RWPE1 (cell line): ENCODE measurements around the gene GRAP2.
"Not testable (repeated sequence)": the region's sequence is repeated elsewhere in the genome, so short reads cannot be mapped to it uniquely, and the experiment has no call there.

Source experiments
- CTCF ChIA-PET: fragments of 350-600 bp; sonication (Branson Sonifier 250); formaldehyde crosslinking; extraction: SDS; loops from one replicate; lab custom pipeline; 2021; lab: Yijun Ruan, JAX
- POLR2A ChIA-PET: fragments of 400-600 bp; formaldehyde crosslinking; extraction: SDS; loops from one replicate; lab custom pipeline; 2020; ENCODE audit warnings: antibody characterized with exemption; ENCODE audit not compliant: low non-redundant PET; lab: Yijun Ruan, JAX
- DNase-seq: peaks from one replicate; pipeline ENCODE4 v3.0.0; 2012; ENCODE audit warnings: low spot score
- H3K27ac ChIP-seq: fragments of 450-650 bp; 2 replicates; pipeline ENCODE4 v1.5.1; 2017
- TF ChIP-seq, protein P1 (sequence below): fragments of 450-650 bp; conservative IDR thresholded peaks from 2 replicates; pipeline ENCODE4 v1.5.1; 2017; ENCODE audit warnings: low read depth, mild to moderate bottlenecking

The GRAP2 gene

DNA sequence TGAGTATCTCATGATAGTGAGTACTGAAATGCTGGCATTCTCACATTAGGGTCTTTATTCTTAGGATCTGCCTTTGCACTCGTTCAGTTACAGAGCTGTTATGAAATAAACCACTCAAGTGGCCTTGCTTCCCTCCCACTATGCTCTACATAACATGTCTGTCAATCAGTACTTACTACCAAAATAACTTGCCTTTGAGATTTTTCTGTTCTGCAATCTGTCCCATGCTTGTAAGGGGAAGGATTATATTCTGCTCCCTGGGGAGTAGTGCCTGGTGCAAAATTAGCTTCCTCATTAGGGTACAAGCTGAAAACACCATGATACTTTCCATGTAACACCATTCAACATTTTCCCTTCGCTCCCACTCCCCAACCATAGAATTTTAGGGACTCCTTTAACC, 1.9 kb upstream of the GRAP2 start:
- TF ChIP-seq, protein P1, sequence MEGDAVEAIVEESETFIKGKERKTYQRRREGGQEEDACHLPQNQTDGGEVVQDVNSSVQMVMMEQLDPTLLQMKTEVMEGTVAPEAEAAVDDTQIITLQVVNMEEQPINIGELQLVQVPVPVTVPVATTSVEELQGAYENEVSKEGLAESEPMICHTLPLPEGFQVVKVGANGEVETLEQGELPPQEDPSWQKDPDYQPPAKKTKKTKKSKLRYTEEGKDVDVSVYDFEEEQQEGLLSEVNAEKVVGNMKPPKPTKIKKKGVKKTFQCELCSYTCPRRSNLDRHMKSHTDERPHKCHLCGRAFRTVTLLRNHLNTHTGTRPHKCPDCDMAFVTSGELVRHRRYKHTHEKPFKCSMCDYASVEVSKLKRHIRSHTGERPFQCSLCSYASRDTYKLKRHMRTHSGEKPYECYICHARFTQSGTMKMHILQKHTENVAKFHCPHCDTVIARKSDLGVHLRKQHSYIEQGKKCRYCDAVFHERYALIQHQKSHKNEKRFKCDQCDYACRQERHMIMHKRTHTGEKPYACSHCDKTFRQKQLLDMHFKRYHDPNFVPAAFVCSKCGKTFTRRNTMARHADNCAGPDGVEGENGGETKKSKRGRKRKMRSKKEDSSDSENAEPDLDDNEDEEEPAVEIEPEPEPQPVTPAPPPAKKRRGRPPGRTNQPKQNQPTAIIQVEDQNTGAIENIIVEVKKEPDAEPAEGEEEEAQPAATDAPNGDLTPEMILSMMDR: no peak
- POLR2A ChIA-PET: no interaction called here
- no peak for DNase-seq
- H3K27ac ChIP-seq: no peak overlapping the region
- CTCF ChIA-PET: no interaction called here

GRCh38 chr22:39901565-39902146, 772 bp downstream of the GRAP2 start:
- no peak overlapping the region for H3K27ac ChIP-seq
- POLR2A ChIA-PET: no interaction called here
- CTCF ChIA-PET: no interaction called here
- no peak for DNase-seq
- TF ChIP-seq, protein P1: no peak

DNA sequence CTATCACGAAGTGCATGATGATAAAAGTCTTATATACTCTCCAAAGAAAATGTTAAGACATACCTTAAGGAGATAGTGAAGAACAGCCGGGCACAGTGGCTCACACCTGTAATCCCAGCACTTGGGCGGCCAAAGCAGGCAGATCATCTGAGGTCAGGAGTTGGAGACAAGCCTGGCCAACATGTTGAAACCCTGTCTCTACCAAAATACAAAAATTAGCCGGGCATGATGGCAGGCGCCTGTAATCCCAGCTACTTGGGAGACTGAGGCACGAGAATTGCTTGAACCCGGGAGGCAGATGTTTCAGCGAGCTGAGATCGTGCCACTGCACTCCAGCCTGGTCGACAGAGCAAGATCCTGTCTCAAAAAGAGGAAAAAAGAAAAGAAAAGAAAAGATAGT, 3.1 kb downstream of the GRAP2 start:
- DNase-seq, POLR2A ChIA-PET, H3K27ac ChIP-seq: not testable (repeated sequence)
- CTCF ChIA-PET: interaction anchor here (0.6 kb wide), 1 partner anchor 50 kb away, joined by 5 read pairs; no protein-coding TSS in a partner anchor

DNA sequence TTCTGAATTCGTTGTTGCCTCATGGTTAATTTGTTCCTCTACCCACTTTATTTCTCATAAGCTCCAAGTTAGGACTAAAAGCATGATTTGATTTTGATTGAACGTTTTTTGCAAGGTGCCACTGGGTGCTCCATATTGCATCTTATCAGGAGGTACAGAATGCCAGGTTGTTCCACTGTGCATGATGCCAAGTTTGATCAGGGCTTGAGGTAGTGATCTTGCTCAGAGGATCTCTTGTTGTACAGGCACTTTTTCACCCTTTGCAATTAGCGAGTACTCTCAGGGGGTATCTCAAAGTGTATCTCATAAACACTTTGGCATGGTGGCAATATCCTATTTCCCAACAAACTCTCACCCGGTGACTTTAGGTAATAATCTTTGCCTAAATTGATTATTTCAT, 4.0 kb downstream of the GRAP2 start:
- TF ChIP-seq, protein P1: no peak
- ChIA-PET POLR2A (no interaction called here), CTCF (no interaction called here)
- no peak overlapping the region for H3K27ac ChIP-seq
- no peak for DNase-seq

DNA sequence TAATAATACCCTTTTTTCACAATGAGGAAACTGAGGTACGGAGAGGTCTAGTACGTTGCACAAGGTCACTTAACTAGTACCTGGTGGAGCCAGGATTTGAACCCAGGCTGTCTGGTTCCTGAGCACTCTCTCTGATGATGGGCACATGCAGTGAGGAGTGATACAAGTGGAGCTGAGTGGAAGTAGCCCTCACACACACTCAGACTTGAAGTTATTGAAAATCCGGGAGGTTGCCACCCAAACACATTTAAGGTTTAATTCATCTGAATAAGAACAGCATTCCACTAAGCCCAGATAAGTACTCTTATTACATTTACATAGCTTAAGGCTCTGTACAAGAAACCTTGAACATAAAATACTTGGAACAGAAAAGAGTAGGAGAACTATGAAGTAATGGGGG, 4.8 kb downstream of the GRAP2 start:
- ChIA-PET CTCF (interaction anchor here (0.7 kb wide), 1 partner anchor 8 kb away, joined by 3 read pairs; no protein-coding TSS in a partner anchor), POLR2A (no interaction called here)
- H3K27ac ChIP-seq: no peak overlapping the region
- TF ChIP-seq, protein P1: no peak
- DNase-seq: no peak

DNA sequence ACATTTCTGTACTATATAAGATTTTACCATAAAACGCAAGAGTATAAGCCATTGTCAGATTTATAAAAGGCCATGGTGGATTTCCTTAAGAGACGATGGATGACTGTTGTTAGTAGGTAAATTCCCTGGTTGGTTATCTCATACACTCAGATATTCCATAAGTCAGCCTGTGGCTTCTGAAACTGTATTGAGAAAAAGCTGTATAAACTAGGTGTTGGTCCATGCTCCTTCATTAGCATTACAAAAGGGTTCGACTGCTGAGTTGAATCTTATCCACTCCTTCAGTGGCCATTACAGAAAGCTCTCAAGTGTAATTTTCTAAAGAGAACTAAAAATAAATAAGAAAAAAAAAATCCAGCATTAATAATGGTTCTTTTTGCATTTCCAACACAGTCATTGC, 5.3 kb downstream of the GRAP2 start:
- ChIA-PET POLR2A (no interaction called here), CTCF (no interaction called here)
- DNase-seq: no peak
- TF ChIP-seq, protein P1: no peak
- H3K27ac ChIP-seq: no peak overlapping the region

- no peak overlapping the region for H3K27ac ChIP-seq
- ChIA-PET CTCF (no interaction called here), POLR2A (no interaction called here)
- DNase-seq: no peak
- TF ChIP-seq, protein P1: no peak
Measured at GRCh38 chr22:39907047-39907446, 6.2 kb downstream of the GRAP2 start.
